HepG2 (cell line): ENCODE results near the gene CASP3. TPM values are rescaled to one million over a fixed set of nuclear protein-coding genes. Genes with fewer than 3 reads are reported as not detected.

Experiments
- GABPA ChIP-seq, 2 experiments: IDR thresholded peaks; 2 replicates each; pipeline ENCODE4 v1.6.1; 2011 to 2016; ENCODE audit warnings: low read depth in 2 of 2, low read length in 1 of 2, missing biosample characterization in 1 of 2, missing genetic modification characterization in 1 of 2
- JDP2 ChIP-seq: sonication (generic); formaldehyde crosslinking; IDR thresholded peaks from 2 replicates; pipeline ENCODE4 v1.8.1; 2022; ENCODE audit warnings: missing genetic modification reagents, borderline replicate concordance
- KDM3A ChIP-seq: IDR thresholded peaks from 2 replicates; pipeline ENCODE4 v1.6.1; 2018; ENCODE audit warnings: low read depth, missing compliant biosample characterization
- MAZ ChIP-seq, 2 experiments: sonication (generic) in 1 of 2; formaldehyde crosslinking in 1 of 2; IDR thresholded peaks; 2 replicates each; pipeline versions ENCODE4 v1.5.0 to v1.6.1; 2012 to 2020; ENCODE audit warnings: low read depth in 2 of 2, mild to moderate bottlenecking in 2 of 2, borderline replicate concordance in 1 of 2, improper control_type of control experiment in 1 of 2, low read length in 1 of 2, missing genetic modification reagents in 1 of 2, moderate library complexity in 1 of 2
- MTERF4 ChIP-seq: sonication (generic); formaldehyde crosslinking; IDR thresholded peaks from 2 replicates; pipeline ENCODE4 v1.8.0; 2023; ENCODE audit warnings: mild to moderate bottlenecking, missing genetic modification reagents
- MTF1 ChIP-seq: sonication (generic); formaldehyde crosslinking; IDR thresholded peaks from 2 replicates; pipeline ENCODE4 v1.5.0; 2020; ENCODE audit warnings: missing genetic modification reagents
- NFATC3 ChIP-seq: sonication (generic); formaldehyde crosslinking; IDR thresholded peaks from 2 replicates; pipeline ENCODE4 v1.5.1; 2020; ENCODE audit warnings: mild to moderate bottlenecking, missing genetic modification reagents
- PAF1 ChIP-seq: IDR thresholded peaks from 2 replicates; pipeline ENCODE4 v1.6.1; 2016; ENCODE audit warnings: missing genetic modification reagents, missing compliant biosample characterization
- POLR2G ChIP-seq: fragments of 200-400 bp; formaldehyde crosslinking; IDR thresholded peaks from 2 replicates; pipeline ENCODE4 v1.6.1; 2018; ENCODE audit warnings: mild to moderate bottlenecking, low read depth, low read length, moderate library complexity
- RCOR2 ChIP-seq: IDR thresholded peaks from 2 replicates; pipeline ENCODE4 v1.6.1; 2016; ENCODE audit warnings: missing biosample characterization, missing genetic modification reagents
- TOPORS ChIP-seq: sonication (generic); formaldehyde crosslinking; IDR thresholded peaks from 2 replicates; pipeline ENCODE4 v1.8.0; 2023; ENCODE audit warnings: mild to moderate bottlenecking, missing genetic modification reagents
- ZBTB7B ChIP-seq: sonication (generic); formaldehyde crosslinking; IDR thresholded peaks from 2 replicates; pipeline ENCODE4 v1.4.0; 2020; ENCODE audit warnings: missing genetic modification reagents
- ZNF10 ChIP-seq: sonication (generic); formaldehyde crosslinking; IDR thresholded peaks from 2 replicates; pipeline ENCODE4 v1.4.0; 2020; ENCODE audit warnings: mild to moderate bottlenecking, low read depth, missing genetic modification reagents, borderline replicate concordance
- ZNF160 ChIP-seq: sonication (generic); formaldehyde crosslinking; IDR thresholded peaks from 2 replicates; pipeline ENCODE4 v1.8.0; 2022; ENCODE audit warnings: mild to moderate bottlenecking, inconsistent platforms, missing genetic modification reagents
- ZNF20 ChIP-seq: sonication (generic); formaldehyde crosslinking; IDR thresholded peaks from 2 replicates; pipeline ENCODE4 v1.4.0; 2020; ENCODE audit warnings: mild to moderate bottlenecking, moderate library complexity, missing genetic modification reagents
- ZNF296 ChIP-seq: sonication (generic); formaldehyde crosslinking; conservative IDR thresholded peaks from 2 replicates; pipeline ENCODE4 v1.5.0; 2020; ENCODE audit warnings: mild to moderate bottlenecking, missing genetic modification reagents
- ZNF350 ChIP-seq: sonication (generic); formaldehyde crosslinking; IDR thresholded peaks from 2 replicates; pipeline ENCODE4 v1.4.0; 2020; ENCODE audit warnings: mild to moderate bottlenecking, low read depth, missing genetic modification reagents, borderline replicate concordance
- ZNF407 ChIP-seq: sonication (generic); formaldehyde crosslinking; IDR thresholded peaks from one replicate; pipeline ENCODE4 v1.5.1; 2020; ENCODE audit warnings: mild to moderate bottlenecking, missing genetic modification reagents; ENCODE audit errors: not compliant biosample characterization
- ZNF451 ChIP-seq: sonication (generic); formaldehyde crosslinking; IDR thresholded peaks from 2 replicates; pipeline ENCODE4 v1.5.0; 2020; ENCODE audit warnings: mild to moderate bottlenecking, missing genetic modification reagents
- ZZZ3 ChIP-seq: sonication (generic); formaldehyde crosslinking; IDR thresholded peaks from 2 replicates; pipeline ENCODE4 v1.4.0; 2020; ENCODE audit warnings: missing genetic modification reagents, mild to moderate bottlenecking, borderline replicate concordance
- polyA plus RNA-seq, 8 experiments: library from polyadenylated mRNA; depleted of rRNA in 3 of 8; stranded (reverse) in 7 of 8; unstranded in 1 of 8; fragments of >200 nt; fragmentation: Illumina TruSeq in 4 of 8; extraction: Trizol in 4 of 8; gene quantifications; 2 replicates each; pipeline versions ENCODE4 v1.2.1 to v1.2.3, GENCODE V29; 2011 to 2016; ENCODE audit warnings: low read depth in 4 of 8, missing spikeins in 1 of 8, mixed read lengths in 1 of 8; ENCODE audit not compliant: insufficient read depth in 1 of 8
- total RNA-seq, 5 experiments: library from RNA; depleted of rRNA; stranded (reverse); fragments of >200 nt; fragmentation: Illumina TruSeq; extraction: Trizol; gene quantifications; 2 replicates each; pipeline ENCODE4 v1.2.3, GENCODE V29; 2016; ENCODE audit warnings: low read depth in 1 of 5

Gene CASP3
- total and polyA plus RNA-seq, 2 of the 13 experiments (the other 11 are each of a cell fraction or from before 2014, with no cell fraction given): 26.0 to 77.8 TPM

- TF ChIP-seq MTERF4 (CRISPR knock-in tag): no peak
- no peak for TF ChIP-seq ZZZ3 (CRISPR knock-in tag)
- TF ChIP-seq RCOR2 (CRISPR knock-in tag): no peak
- TF ChIP-seq POLR2G: no peak
- TF ChIP-seq KDM3A (CRISPR knock-in tag): no peak
- TF ChIP-seq MAZ (IDR thresholded peaks at IDR 0.05; ENCODE audit: borderline replicate concordance, low read depth, low read length): no peak
- TF ChIP-seq MAZ (CRISPR knock-in tag; IDR thresholded peaks at IDR 0.05; ENCODE audit: low read depth): no peak
- no peak for TF ChIP-seq TOPORS (CRISPR knock-in tag)
- TF ChIP-seq ZNF160 (CRISPR knock-in tag): no peak
- no peak for TF ChIP-seq PAF1 (CRISPR knock-in tag)
- no peak for TF ChIP-seq NFATC3 (CRISPR knock-in tag)
- TF ChIP-seq ZNF407 (CRISPR knock-in tag): no peak
- TF ChIP-seq GABPA (IDR thresholded peaks at IDR 0.05; ENCODE audit: low read depth, low read length): no peak
- TF ChIP-seq GABPA (CRISPR knock-in tag; IDR thresholded peaks at IDR 0.05; ENCODE audit: low read depth): no peak
- 0 out of 2 replicates have a peak, but pooled peaks have one; percentile 40 for TF ChIP-seq ZNF296
- TF ChIP-seq ZNF350 (CRISPR knock-in tag): no peak
- TF ChIP-seq ZNF451 (CRISPR knock-in tag): no peak
- TF ChIP-seq ZNF10 (CRISPR knock-in tag): no peak
- TF ChIP-seq MTF1 (CRISPR knock-in tag): 0 out of 2 replicates have a peak, but pooled peaks have one; percentile 23
- no peak for TF ChIP-seq JDP2 (CRISPR knock-in tag)
- no peak for TF ChIP-seq ZBTB7B
- TF ChIP-seq ZNF20 (CRISPR knock-in tag): no peak
These were observed 966 bp upstream of the CASP3 start (continued) for GRCh38 chr4:184649971-184650855.
